ENCODE measurements around the gene UBN2. TPM values are rescaled to one million over a fixed set of nuclear protein-coding genes. Genes with fewer than 3 reads are reported as not detected.

The UBN2 gene
- total and polyA plus RNA-seq, 10 of the 15 experiments (the other 5 are each of a cell fraction or from before 2014, with no cell fraction given): 0.27 to 8.5 (median 2.5) TPM

DNA sequence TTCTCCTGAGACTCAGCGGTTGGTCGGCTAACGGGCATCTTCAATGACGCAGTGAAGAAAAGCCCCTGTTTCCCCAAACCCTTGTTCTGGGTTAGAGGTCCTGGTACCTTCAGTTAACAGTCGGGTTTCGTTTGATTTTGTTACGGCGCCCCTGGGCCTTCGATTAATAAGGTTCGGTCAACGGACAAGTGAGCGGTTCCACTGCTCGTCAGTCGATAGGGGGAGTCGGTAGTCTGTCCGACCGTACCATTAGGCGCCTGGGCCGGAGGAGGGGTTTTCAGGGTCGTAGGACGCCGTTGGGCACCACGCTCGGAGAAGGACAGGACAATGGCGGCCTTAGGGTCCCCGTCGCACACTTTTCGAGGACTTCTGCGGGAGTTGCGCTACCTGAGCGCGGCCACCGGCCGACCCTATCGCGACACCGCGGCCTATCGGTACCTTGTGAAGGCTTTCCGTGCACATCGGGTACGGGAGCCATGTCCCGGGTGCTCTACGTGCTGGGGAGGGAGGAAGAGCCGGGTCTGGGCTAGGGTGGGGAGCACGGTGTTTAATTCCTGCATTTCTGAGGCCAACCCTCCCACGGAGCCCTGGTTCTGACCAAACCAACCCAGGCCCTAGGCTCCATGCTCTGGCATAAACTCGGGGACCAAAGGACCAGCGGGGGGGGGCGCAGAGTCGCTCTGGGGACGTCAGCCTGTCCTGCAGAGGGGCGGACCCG, 110.2 kb downstream of the UBN2 start, which contains the start of gene FMC1 (continued):
- TF ChIP-seq, protein P1, sequence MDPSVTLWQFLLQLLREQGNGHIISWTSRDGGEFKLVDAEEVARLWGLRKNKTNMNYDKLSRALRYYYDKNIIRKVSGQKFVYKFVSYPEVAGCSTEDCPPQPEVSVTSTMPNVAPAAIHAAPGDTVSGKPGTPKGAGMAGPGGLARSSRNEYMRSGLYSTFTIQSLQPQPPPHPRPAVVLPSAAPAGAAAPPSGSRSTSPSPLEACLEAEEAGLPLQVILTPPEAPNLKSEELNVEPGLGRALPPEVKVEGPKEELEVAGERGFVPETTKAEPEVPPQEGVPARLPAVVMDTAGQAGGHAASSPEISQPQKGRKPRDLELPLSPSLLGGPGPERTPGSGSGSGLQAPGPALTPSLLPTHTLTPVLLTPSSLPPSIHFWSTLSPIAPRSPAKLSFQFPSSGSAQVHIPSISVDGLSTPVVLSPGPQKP (IDR thresholded peaks at IDR 0.05; ENCODE audit: low read depth, low read length): no peak
- TF ChIP-seq MTA2 (IDR thresholded peaks at IDR 0.05; ENCODE audit: low read depth) (peak; percentile 47), ETV6 (conservative IDR thresholded peaks at IDR 0.05 in 1 of 2, IDR thresholded peaks at IDR 0.05 in 1 of 2; ENCODE audit: borderline replicate concordance in 1 of 2, low read depth in 1 of 2) (no peak), TCF12 (IDR thresholded peaks at IDR 0.05; ENCODE audit: low read depth, low read length) (no peak; the same call in 1 of the 2 replicates), RFX5 (IDR thresholded peaks at IDR 0.05; ENCODE audit: low read depth, low read length) (0 out of 2 replicates have a peak, but pooled peaks have one; percentile 21), SREBF1 (IDR thresholded peaks at IDR 0.05; ENCODE audit: low read length) (peak; percentile 93), CEBPB (IDR thresholded peaks at IDR 0.05; ENCODE audit: borderline replicate concordance in 1 of 2, low read depth in 2 of 2, low read length in 2 of 2) (no peak), FOXM1 (IDR thresholded peaks at IDR 0.05; ENCODE audit: low read depth, low read length) (peak; percentile 43), TCF7 (IDR thresholded peaks at IDR 0.05; ENCODE audit: borderline replicate concordance) (no peak), POU2F2 (IDR thresholded peaks at IDR 0.05; ENCODE audit: borderline replicate concordance, low read depth, low read length) (peak; percentile 69; the same call in 1 of the 3 replicates), RBBP5 (conservative IDR thresholded peaks at IDR 0.05) (no peak), ZNF384 (IDR thresholded peaks at IDR 0.05; ENCODE audit: borderline replicate concordance, low read depth, low read length) (no peak), SIN3A (IDR thresholded peaks at IDR 0.05; ENCODE audit: low read depth, low read length) (peak; percentile 28; the same call in 1 of the 2 replicates), SIX5 (IDR thresholded peaks at IDR 0.05; ENCODE audit: low read depth, low read length, severe bottlenecking) (peak; percentile 47), TCF3 (IDR thresholded peaks at IDR 0.05; ENCODE audit: borderline replicate concordance, insufficient read depth, low read depth, low read length) (peak; percentile 23; the same call in 1 of the 2 replicates), HDAC6 (IDR thresholded peaks at IDR 0.05; ENCODE audit: unreplicated experiment) (no peak)
- TF ChIP-seq, protein P2, sequence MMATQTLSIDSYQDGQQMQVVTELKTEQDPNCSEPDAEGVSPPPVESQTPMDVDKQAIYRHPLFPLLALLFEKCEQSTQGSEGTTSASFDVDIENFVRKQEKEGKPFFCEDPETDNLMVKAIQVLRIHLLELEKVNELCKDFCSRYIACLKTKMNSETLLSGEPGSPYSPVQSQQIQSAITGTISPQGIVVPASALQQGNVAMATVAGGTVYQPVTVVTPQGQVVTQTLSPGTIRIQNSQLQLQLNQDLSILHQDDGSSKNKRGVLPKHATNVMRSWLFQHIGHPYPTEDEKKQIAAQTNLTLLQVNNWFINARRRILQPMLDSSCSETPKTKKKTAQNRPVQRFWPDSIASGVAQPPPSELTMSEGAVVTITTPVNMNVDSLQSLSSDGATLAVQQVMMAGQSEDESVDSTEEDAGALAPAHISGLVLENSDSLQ (IDR thresholded peaks at IDR 0.05): peak; percentile 53; the same call in 1 of the 2 replicates
- TF ChIP-seq, protein P3, sequence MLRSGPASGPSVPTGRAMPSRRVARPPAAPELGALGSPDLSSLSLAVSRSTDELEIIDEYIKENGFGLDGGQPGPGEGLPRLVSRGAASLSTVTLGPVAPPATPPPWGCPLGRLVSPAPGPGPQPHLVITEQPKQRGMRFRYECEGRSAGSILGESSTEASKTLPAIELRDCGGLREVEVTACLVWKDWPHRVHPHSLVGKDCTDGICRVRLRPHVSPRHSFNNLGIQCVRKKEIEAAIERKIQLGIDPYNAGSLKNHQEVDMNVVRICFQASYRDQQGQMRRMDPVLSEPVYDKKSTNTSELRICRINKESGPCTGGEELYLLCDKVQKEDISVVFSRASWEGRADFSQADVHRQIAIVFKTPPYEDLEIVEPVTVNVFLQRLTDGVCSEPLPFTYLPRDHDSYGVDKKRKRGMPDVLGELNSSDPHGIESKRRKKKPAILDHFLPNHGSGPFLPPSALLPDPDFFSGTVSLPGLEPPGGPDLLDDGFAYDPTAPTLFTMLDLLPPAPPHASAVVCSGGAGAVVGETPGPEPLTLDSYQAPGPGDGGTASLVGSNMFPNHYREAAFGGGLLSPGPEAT (IDR thresholded peaks at IDR 0.05; ENCODE audit: low read depth): peak; percentile 76
- TF ChIP-seq, protein P4, sequence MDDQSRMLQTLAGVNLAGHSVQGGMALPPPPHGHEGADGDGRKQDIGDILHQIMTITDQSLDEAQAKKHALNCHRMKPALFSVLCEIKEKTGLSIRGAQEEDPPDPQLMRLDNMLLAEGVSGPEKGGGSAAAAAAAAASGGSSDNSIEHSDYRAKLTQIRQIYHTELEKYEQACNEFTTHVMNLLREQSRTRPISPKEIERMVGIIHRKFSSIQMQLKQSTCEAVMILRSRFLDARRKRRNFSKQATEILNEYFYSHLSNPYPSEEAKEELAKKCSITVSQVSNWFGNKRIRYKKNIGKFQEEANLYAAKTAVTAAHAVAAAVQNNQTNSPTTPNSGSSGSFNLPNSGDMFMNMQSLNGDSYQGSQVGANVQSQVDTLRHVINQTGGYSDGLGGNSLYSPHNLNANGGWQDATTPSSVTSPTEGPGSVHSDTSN (IDR thresholded peaks at IDR 0.05; ENCODE audit: insufficient replicate concordance, low read depth, low read length): no peak
- TF ChIP-seq, protein P5, sequence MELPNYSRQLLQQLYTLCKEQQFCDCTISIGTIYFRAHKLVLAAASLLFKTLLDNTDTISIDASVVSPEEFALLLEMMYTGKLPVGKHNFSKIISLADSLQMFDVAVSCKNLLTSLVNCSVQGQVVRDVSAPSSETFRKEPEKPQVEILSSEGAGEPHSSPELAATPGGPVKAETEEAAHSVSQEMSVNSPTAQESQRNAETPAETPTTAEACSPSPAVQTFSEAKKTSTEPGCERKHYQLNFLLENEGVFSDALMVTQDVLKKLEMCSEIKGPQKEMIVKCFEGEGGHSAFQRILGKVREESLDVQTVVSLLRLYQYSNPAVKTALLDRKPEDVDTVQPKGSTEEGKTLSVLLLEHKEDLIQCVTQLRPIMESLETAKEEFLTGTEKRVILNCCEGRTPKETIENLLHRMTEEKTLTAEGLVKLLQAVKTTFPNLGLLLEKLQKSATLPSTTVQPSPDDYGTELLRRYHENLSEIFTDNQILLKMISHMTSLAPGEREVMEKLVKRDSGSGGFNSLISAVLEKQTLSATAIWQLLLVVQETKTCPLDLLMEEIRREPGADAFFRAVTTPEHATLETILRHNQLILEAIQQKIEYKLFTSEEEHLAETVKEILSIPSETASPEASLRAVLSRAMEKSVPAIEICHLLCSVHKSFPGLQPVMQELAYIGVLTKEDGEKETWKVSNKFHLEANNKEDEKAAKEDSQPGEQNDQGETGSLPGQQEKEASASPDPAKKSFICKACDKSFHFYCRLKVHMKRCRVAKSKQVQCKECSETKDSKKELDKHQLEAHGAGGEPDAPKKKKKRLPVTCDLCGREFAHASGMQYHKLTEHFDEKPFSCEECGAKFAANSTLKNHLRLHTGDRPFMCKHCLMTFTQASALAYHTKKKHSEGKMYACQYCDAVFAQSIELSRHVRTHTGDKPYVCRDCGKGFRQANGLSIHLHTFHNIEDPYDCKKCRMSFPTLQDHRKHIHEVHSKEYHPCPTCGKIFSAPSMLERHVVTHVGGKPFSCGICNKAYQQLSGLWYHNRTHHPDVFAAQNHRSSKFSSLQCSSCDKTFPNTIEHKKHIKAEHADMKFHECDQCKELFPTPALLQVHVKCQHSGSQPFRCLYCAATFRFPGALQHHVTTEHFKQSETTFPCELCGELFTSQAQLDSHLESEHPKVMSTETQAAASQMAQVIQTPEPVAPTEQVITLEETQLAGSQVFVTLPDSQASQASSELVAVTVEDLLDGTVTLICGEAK (IDR thresholded peaks at IDR 0.05; ENCODE audit: borderline replicate concordance): no peak
